Mammary epithelial cell (primary cell): ENCODE results near the gene PPARA.

Experiments
- EZH2 ChIP-seq: IDR thresholded peaks from 2 replicates; pipeline ENCODE4 v1.6.1; 2012; ENCODE audit warnings: low read length, inconsistent platforms, borderline replicate concordance
- TF ChIP-seq, protein P1 (sequence below), 2 donors: IDR thresholded peaks in 1 of 2; conservative IDR thresholded peaks in 1 of 2; 2 replicates each; pipeline ENCODE4 v1.5.1; 2011 to 2012; ENCODE audit warnings: inconsistent platforms in 2 of 2, low read length in 2 of 2, mild to moderate bottlenecking in 2 of 2, control low read depth in 1 of 2, low read depth in 1 of 2; ENCODE audit not compliant: insufficient read depth in 1 of 2; ENCODE audit errors: extremely low read depth in 1 of 2

GRCh38 chr22:46290121-46290842 lies 140.0 kb downstream of the PPARA start:
- TF ChIP-seq, protein P1, sequence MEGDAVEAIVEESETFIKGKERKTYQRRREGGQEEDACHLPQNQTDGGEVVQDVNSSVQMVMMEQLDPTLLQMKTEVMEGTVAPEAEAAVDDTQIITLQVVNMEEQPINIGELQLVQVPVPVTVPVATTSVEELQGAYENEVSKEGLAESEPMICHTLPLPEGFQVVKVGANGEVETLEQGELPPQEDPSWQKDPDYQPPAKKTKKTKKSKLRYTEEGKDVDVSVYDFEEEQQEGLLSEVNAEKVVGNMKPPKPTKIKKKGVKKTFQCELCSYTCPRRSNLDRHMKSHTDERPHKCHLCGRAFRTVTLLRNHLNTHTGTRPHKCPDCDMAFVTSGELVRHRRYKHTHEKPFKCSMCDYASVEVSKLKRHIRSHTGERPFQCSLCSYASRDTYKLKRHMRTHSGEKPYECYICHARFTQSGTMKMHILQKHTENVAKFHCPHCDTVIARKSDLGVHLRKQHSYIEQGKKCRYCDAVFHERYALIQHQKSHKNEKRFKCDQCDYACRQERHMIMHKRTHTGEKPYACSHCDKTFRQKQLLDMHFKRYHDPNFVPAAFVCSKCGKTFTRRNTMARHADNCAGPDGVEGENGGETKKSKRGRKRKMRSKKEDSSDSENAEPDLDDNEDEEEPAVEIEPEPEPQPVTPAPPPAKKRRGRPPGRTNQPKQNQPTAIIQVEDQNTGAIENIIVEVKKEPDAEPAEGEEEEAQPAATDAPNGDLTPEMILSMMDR (conservative IDR thresholded peaks at IDR 0.05 in 1 of 2, IDR thresholded peaks at IDR 0.05 in 1 of 2; ENCODE audit: extremely low read depth in 1 of 2, insufficient read depth in 1 of 2, low read depth in 1 of 2, low read length in 2 of 2): no peak
- no peak for TF ChIP-seq EZH2
